ENCODE measurements around the gene ASS1.

- TF ChIP-seq, protein P1, sequence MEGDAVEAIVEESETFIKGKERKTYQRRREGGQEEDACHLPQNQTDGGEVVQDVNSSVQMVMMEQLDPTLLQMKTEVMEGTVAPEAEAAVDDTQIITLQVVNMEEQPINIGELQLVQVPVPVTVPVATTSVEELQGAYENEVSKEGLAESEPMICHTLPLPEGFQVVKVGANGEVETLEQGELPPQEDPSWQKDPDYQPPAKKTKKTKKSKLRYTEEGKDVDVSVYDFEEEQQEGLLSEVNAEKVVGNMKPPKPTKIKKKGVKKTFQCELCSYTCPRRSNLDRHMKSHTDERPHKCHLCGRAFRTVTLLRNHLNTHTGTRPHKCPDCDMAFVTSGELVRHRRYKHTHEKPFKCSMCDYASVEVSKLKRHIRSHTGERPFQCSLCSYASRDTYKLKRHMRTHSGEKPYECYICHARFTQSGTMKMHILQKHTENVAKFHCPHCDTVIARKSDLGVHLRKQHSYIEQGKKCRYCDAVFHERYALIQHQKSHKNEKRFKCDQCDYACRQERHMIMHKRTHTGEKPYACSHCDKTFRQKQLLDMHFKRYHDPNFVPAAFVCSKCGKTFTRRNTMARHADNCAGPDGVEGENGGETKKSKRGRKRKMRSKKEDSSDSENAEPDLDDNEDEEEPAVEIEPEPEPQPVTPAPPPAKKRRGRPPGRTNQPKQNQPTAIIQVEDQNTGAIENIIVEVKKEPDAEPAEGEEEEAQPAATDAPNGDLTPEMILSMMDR (IDR thresholded peaks at IDR 0.05 in 8 of 11, conservative IDR thresholded peaks at IDR 0.05 in 3 of 11), result no peak
- no peak for TF ChIP-seq POLR2AphosphoS5 (IDR thresholded peaks at IDR 0.05)
- TF ChIP-seq POLR2A (IDR thresholded peaks at IDR 0.05), result no peak
Measured at GRCh38 chr9:130402645-130403440, 41.9 kb upstream of the ASS1 start.

Data from spleen (tissue), 7 donors.